WTC11 (cell line): ENCODE results near the gene TTL. TPM values are rescaled to one million over a fixed set of nuclear protein-coding genes. Genes with fewer than 3 reads are reported as not detected.

Source experiments
- ATAC-seq: fragments of 200-7000 bp; cut with Tn5 transposase; 2 replicates; pipeline ENCODE4 v1.10.0; 2021; ENCODE audit warnings: mild to moderate bottlenecking, moderate library complexity
- CTCF ChIA-PET: fragments of 300-600 bp; sonication (Branson Sonifier 250); formaldehyde crosslinking; loops from one replicate; lab custom pipeline; 2021; ENCODE audit warnings: antibody characterized with exemption; lab: Charles Lee
- POLR2A ChIA-PET: fragments of 350-600 bp; sonication (Branson Sonifier 250); formaldehyde crosslinking; loops from one replicate; lab custom pipeline; 2021; ENCODE audit warnings: antibody characterized with exemption; lab: Charles Lee
- DNase-seq: peaks from one replicate; pipeline ENCODE4 v3.0.0; 2021; ENCODE audit warnings: low spot score
- H3K27ac Mint-ChIP-seq: 2 replicates; pipeline ENCODE4 v1.8.0; 2021; ENCODE audit warnings: mixed read lengths
- H3K27me3 Mint-ChIP-seq: 2 replicates; pipeline ENCODE4 v1.8.0; 2021; ENCODE audit warnings: low read depth, mild to moderate bottlenecking, moderate library complexity, mixed read lengths
- H3K36me3 Mint-ChIP-seq: 2 replicates; pipeline ENCODE4 v1.8.0; 2021; ENCODE audit warnings: mixed read lengths
- H3K4me1 Mint-ChIP-seq: 2 replicates; pipeline ENCODE4 v1.8.0; 2022; ENCODE audit warnings: mixed read lengths
- H3K4me3 Mint-ChIP-seq: 2 replicates; pipeline ENCODE4 v1.8.0; 2021; ENCODE audit warnings: mild to moderate bottlenecking, moderate library complexity, mixed read lengths
- H3K9me3 Mint-ChIP-seq: 2 replicates; pipeline ENCODE4 v1.8.0; 2021; ENCODE audit warnings: mixed read lengths
- AFF4 ChIP-seq: sonication (generic); formaldehyde crosslinking; IDR thresholded peaks from 2 replicates; pipeline ENCODE4 v1.8.1; 2023; ENCODE audit warnings: mild to moderate bottlenecking, missing genetic modification reagents, borderline replicate concordance
- ARID4B ChIP-seq: sonication (generic); formaldehyde crosslinking; IDR thresholded peaks from 2 replicates; pipeline ENCODE4 v1.8.0; 2023; ENCODE audit warnings: missing genetic modification reagents, mild to moderate bottlenecking, borderline replicate concordance
- ATF1 ChIP-seq: sonication (generic); formaldehyde crosslinking; IDR thresholded peaks from 2 replicates; pipeline ENCODE4 v1.8.1; 2023; ENCODE audit warnings: mild to moderate bottlenecking, moderate library complexity, missing genetic modification reagents
- ATF6 ChIP-seq: sonication (generic); formaldehyde crosslinking; IDR thresholded peaks from 2 replicates; pipeline ENCODE4 v1.8.1; 2023; ENCODE audit warnings: mild to moderate bottlenecking, missing genetic modification reagents
- CREB1 ChIP-seq: sonication (generic); formaldehyde crosslinking; IDR thresholded peaks from 2 replicates; pipeline ENCODE4 v1.8.0; 2023; ENCODE audit warnings: mild to moderate bottlenecking, missing genetic modification reagents
- CTCF ChIP-seq: fragments of 200-600 bp; IDR thresholded peaks from 2 replicates; pipeline ENCODE4 v1.8.0; 2022; ENCODE audit warnings: antibody characterized with exemption
- FOXP1 ChIP-seq: sonication (generic); formaldehyde crosslinking; IDR thresholded peaks from 2 replicates; pipeline ENCODE4 v1.8.0; 2022; ENCODE audit warnings: missing genetic modification reagents, mild to moderate bottlenecking, moderate library complexity, borderline replicate concordance
- USF1 ChIP-seq: sonication (generic); formaldehyde crosslinking; IDR thresholded peaks from 2 replicates; pipeline ENCODE4 v1.8.0; 2022; ENCODE audit warnings: mild to moderate bottlenecking, missing genetic modification reagents
- ZNF232 ChIP-seq: sonication (generic); formaldehyde crosslinking; IDR thresholded peaks from 2 replicates; pipeline ENCODE4 v1.8.0; 2022; ENCODE audit warnings: mild to moderate bottlenecking, missing genetic modification reagents
- ZNF317 ChIP-seq: sonication (generic); formaldehyde crosslinking; IDR thresholded peaks from 2 replicates; pipeline ENCODE4 v1.8.1; 2023; ENCODE audit warnings: low read depth, mild to moderate bottlenecking, moderate library complexity, missing genetic modification reagents, borderline replicate concordance
- ZNF512 ChIP-seq: sonication (generic); formaldehyde crosslinking; IDR thresholded peaks from 2 replicates; pipeline ENCODE4 v1.8.1; 2022; ENCODE audit warnings: missing genetic modification reagents, borderline replicate concordance
- total RNA-seq: library from RNA; stranded (reverse); gene quantifications from 3 replicates; pipeline ENCODE4 v1.2.3, GENCODE V29; 2021

Gene TTL
- total RNA-seq, 1 experiment from 2014 or later: 44.2 TPM

GRCh38 chr2:112463256-112463655 lies 18.7 kb upstream of the TTL start (continued):
- no peak for TF ChIP-seq ZNF512
- no peak for TF ChIP-seq AFF4 (CRISPR knock-in tag)
- no peak for TF ChIP-seq ARID4B (CRISPR knock-in tag)
- no peak for TF ChIP-seq USF1
- TF ChIP-seq ZNF232: no peak
- no peak for TF ChIP-seq ATF6 (CRISPR knock-in tag)
- no peak for TF ChIP-seq CREB1 (CRISPR knock-in tag)
- TF ChIP-seq ATF1 (CRISPR knock-in tag): no peak
- no peak for TF ChIP-seq ZNF317 (CRISPR knock-in tag)

- no peaks in the 10 kb centered on the region for H3K9me3 Mint-ChIP-seq
- TF ChIP-seq ARID4B (CRISPR knock-in tag) (no peak), FOXP1 (CRISPR knock-in tag) (no peak), CTCF (peak; percentile 16; the same call in 1 of the 2 replicates), ZNF512 (no peak)
Observed at GRCh38 chr2:112465382-112465781, 16.6 kb upstream of the TTL start.

More at GRCh38 chr2:112465382-112465781, 16.6 kb upstream of the TTL start:
- DNase-seq (no peak), ATAC-seq (peak; percentile 73)
- Mint-ChIP-seq H3K27me3 (no peaks in the 10 kb centered on the region; the same call in 1 of the 2 replicates), H3K36me3 (no peaks in the 10 kb centered on the region), H3K4me1 (no peaks in the 10 kb centered on the region), H3K27ac (no peak overlapping the region), H3K4me3 (no peak overlapping the region)
- CTCF ChIA-PET: interaction anchor here (0.6 kb wide), 1 partner anchor 356 kb away, joined by 4 read pairs; no protein-coding TSS in a partner anchor
- POLR2A ChIA-PET: no interaction called here
